Body of pancreas (tissue), 4 donors: ENCODE results near the gene SIGLEC8. TPM values are rescaled to one million over a fixed set of nuclear protein-coding genes. Genes with fewer than 3 reads are reported as not detected.
"Not testable (repeated sequence)": the region's sequence is repeated elsewhere in the genome, so short reads cannot be mapped to it uniquely, and the experiment has no call there.

Source experiments
- ATAC-seq: fragments of 150-250 bp; one replicate; pipeline ENCODE4 v1.9.1; 2016
- DNase-seq, 4 donors: peaks; one replicate each; pipeline ENCODE4 v3.0.0-alpha.2; 2019
- H3K27ac ChIP-seq, 4 donors: fragments of 200-600 bp; sonication (generic); 1 replicate in 3 of 4; 2 replicates in 1 of 4; pipeline versions ENCODE4 v1.5.1 to v1.6.1; 2016 to 2019; ENCODE audit warnings: mild to moderate bottlenecking in 1 of 4, mixed read lengths in 1 of 4, moderate library complexity in 1 of 4
- H3K27me3 ChIP-seq, 2 donors: fragments of 200-600 bp; sonication (generic); one replicate each; pipeline ENCODE4 v1.6.0; 2016; ENCODE audit warnings: mild to moderate bottlenecking in 1 of 2
- H3K36me3 ChIP-seq, 2 donors: fragments of 200-600 bp; sonication (generic); replicated peaks in 1 of 2; 2 replicates each; pipeline ENCODE4 v1.5.1; 2016; ENCODE audit warnings: low read depth in 2 of 2; ENCODE audit not compliant: insufficient read depth in 1 of 2
- H3K4me1 ChIP-seq: fragments of 200-600 bp; sonication (generic); one replicate; pipeline ENCODE4 v1.6.0; 2016
- H3K4me3 ChIP-seq, 2 donors: fragments of 200-600 bp; sonication (generic); 1 replicate in 1 of 2; 2 replicates in 1 of 2; pipeline ENCODE4 v1.5.1; 2016 to 2019
- H3K9me3 ChIP-seq, 3 donors: fragments of 200-600 bp; sonication (generic); 1 replicate in 2 of 3; 2 replicates in 1 of 3; pipeline ENCODE4 v1.5.1; 2016
- POLR2A ChIP-seq, 3 donors: fragments of 450-650 bp; IDR thresholded peaks; one replicate each; pipeline ENCODE4 v1.6.1; 2016; ENCODE audit warnings: antibody characterized with exemption in 3 of 3, mild to moderate bottlenecking in 2 of 3
- WGBS, 2 donors: methylation state at CpG; one replicate each; pipeline ENCODE4 v1.1.5; 2017; 5-methylcytosine and 5-hydroxymethylcytosine counted together
- intact Hi-C: fragments of 100-400 bp; cut with DNase I; formaldehyde crosslinking; loops from one replicate; pipeline ENCODE4 v1.15.1; 2023
- total RNA-seq, 2 donors: library from RNA; depleted of rRNA; stranded (reverse); fragments of >200 nt; gene quantifications; one replicate each; pipeline ENCODE4 v1.1.0, GENCODE V29; 2016
- TF ChIP-seq, protein P1 (sequence below), 7 experiments: fragments of 450-650 bp in 4 of 7; fragments of 200-600 bp in 3 of 7; sonication (generic) in 3 of 7; IDR thresholded peaks; one replicate each; pipeline ENCODE4 v1.5.1; 2016 to 2019; ENCODE audit warnings: antibody characterized with exemption in 7 of 7

Gene SIGLEC8
- total RNA-seq, 2 donors from 2014 or later, result 0.52 TPM; not detected in 1

DNA sequence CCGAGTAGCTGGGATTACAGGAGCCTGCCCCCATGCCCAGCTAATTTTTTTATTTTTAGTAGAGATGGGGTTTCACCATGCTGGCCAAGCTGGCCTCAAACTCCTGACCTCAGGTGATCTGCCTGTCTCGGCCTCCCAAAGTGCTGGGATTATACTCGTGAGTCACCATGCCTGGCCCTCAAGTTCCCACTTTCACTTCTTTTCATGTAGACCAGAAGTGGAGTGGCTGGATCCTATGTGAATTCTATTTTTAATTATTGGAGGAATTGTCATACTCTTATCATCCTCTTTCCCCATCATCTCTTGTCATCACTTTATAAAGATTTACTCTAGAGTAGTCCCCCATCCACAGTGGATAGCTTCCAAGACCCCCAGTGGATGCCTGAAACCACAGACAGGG is 28.0 kb downstream of the SIGLEC8 start:
- Histone ChIP-seq H3K27ac (no peak overlapping the region), H3K4me1 (no peaks in the 10 kb centered on the region), H3K27me3 (no peaks in the 10 kb centered on the region), H3K4me3 (no peak overlapping the region), H3K9me3 (no peaks in the 10 kb centered on the region), H3K36me3 (no peaks in the 10 kb centered on the region)
- peak in 1 of 4 donors; percentile 12 for DNase-seq
- no peak for ATAC-seq
- TF ChIP-seq, protein P1, sequence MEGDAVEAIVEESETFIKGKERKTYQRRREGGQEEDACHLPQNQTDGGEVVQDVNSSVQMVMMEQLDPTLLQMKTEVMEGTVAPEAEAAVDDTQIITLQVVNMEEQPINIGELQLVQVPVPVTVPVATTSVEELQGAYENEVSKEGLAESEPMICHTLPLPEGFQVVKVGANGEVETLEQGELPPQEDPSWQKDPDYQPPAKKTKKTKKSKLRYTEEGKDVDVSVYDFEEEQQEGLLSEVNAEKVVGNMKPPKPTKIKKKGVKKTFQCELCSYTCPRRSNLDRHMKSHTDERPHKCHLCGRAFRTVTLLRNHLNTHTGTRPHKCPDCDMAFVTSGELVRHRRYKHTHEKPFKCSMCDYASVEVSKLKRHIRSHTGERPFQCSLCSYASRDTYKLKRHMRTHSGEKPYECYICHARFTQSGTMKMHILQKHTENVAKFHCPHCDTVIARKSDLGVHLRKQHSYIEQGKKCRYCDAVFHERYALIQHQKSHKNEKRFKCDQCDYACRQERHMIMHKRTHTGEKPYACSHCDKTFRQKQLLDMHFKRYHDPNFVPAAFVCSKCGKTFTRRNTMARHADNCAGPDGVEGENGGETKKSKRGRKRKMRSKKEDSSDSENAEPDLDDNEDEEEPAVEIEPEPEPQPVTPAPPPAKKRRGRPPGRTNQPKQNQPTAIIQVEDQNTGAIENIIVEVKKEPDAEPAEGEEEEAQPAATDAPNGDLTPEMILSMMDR (IDR thresholded peaks at IDR 0.05), result no peak
- no peak for TF ChIP-seq POLR2A (IDR thresholded peaks at IDR 0.05)
- 32 to 34% methylated on average over 3 of the region's 3 CpGs for WGBS, 2 donors
- intact Hi-C loops, result no loop called here

DNA sequence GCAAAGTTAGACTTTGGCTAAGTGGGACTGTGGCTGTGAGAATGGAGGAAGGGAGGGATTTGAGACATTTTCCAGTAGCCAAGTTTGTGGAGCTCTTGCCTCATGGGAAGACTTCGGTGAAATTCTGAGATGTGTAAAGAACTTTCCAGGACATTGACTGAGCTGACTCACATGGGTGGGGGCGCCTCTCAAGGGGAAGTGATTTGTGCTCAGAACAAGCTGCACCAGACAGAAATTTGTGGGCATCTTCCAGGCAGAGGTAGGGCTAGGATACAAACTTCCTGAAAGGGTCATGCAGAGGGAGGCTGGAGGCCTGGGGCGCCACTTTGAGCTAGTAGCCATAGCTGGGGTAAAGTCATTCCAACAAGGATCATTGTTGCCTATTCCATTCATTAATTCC is 31.1 kb downstream of the SIGLEC8 start:
- TF ChIP-seq, protein P1 (IDR thresholded peaks at IDR 0.05), result no peak
- TF ChIP-seq POLR2A (IDR thresholded peaks at IDR 0.05), result no peak
- ATAC-seq, result no peak
- no peak overlapping the region for H3K4me3 ChIP-seq
- H3K9me3 ChIP-seq, result no peaks in the 10 kb centered on the region
- no peaks in the 10 kb centered on the region for H3K4me1 ChIP-seq
- intact Hi-C loops, result no loop called here
- H3K27me3 ChIP-seq, result no peaks in the 10 kb centered on the region
- WGBS, 2 donors, result 37 to 59% methylated on average over 3 of the region's 3 CpGs
- DNase-seq, result peak in 1 of 4 donors; percentile 55
- H3K36me3 ChIP-seq, result no peaks in the 10 kb centered on the region
- no peak overlapping the region for H3K27ac ChIP-seq

GRCh38 chr19:51422053-51422448 is 36.2 kb downstream of the SIGLEC8 start:
- peak; percentile 74 for ATAC-seq
- no peaks in the 10 kb centered on the region for H3K9me3 ChIP-seq
- no peak overlapping the region for H3K4me3 ChIP-seq
- intact Hi-C loops, result no loop called here
- TF ChIP-seq POLR2A (IDR thresholded peaks at IDR 0.05), result no peak
- TF ChIP-seq, protein P1 (IDR thresholded peaks at IDR 0.05), result peak; percentile 75 to 95 (median 90)
- H3K4me1 ChIP-seq, result no peaks in the 10 kb centered on the region
- no peak overlapping the region for H3K27ac ChIP-seq
- WGBS, 2 donors, result 8 to 9% methylated on average over 15 to 19 of the region's 19 CpGs
- H3K36me3 ChIP-seq, result no peaks in the 10 kb centered on the region
- DNase-seq, result peak; percentile 73 to 87 (median 84)
- no peaks in the 10 kb centered on the region for H3K27me3 ChIP-seq

GRCh38 chr19:51421229-51422052 is 36.8 kb downstream of the SIGLEC8 start:
- DNase-seq (no peak), ATAC-seq (no peak)
- WGBS, 2 donors, result 7 to 16% methylated on average over 12 to 39 of the region's 39 CpGs
- Histone ChIP-seq H3K27me3 (no peaks in the 10 kb centered on the region), H3K4me3 (no peak overlapping the region), H3K27ac (no peak overlapping the region), H3K9me3 (no peaks in the 10 kb centered on the region), H3K36me3 (no peaks in the 10 kb centered on the region), H3K4me1 (no peaks in the 10 kb centered on the region)
- intact Hi-C loops, result no loop called here
- no peak for TF ChIP-seq POLR2A (IDR thresholded peaks at IDR 0.05)
- TF ChIP-seq, protein P1 (IDR thresholded peaks at IDR 0.05), result no peak

GRCh38 chr19:51420511-51420910 is 37.7 kb downstream of the SIGLEC8 start:
- WGBS, 2 donors, result 69 to 77% methylated on average over 10 to 11 of the region's 11 CpGs
- H3K27me3 ChIP-seq, H3K36me3 ChIP-seq, intact Hi-C loops, H3K4me3 ChIP-seq, DNase-seq, H3K4me1 ChIP-seq, H3K9me3 ChIP-seq, H3K27ac ChIP-seq, ATAC-seq: not testable (repeated sequence)
